ENCODE results near the gene OCIAD1. TPM values are rescaled to one million over a fixed set of nuclear protein-coding genes. Genes with fewer than 3 reads are reported as not detected.

The OCIAD1 gene
- total and polyA plus RNA-seq, 10 of the 15 experiments (the other 5 are each of a cell fraction or from before 2014, with no cell fraction given) = 89.1 to 196 (median 136) TPM

- FAIRE-seq (no peak), ATAC-seq (no peak), DNase-seq (ENCODE audit: low read depth, low spot score) (no peak)
- Histone ChIP-seq H3K79me2 (ENCODE audit: control insufficient read depth, insufficient read depth, low read length) (no peaks in the 10 kb centered on the region), H3K27ac (ENCODE audit: control insufficient read depth, insufficient read depth) (no peak overlapping the region), H3K9me3 (replicated peaks; ENCODE audit: control insufficient read depth, insufficient read depth, low read length) (no peaks in the 10 kb centered on the region), H3K27me3 (replicated peaks in 1 of 2; ENCODE audit: control insufficient read depth in 2 of 2, insufficient read depth in 2 of 2, low read length in 1 of 2) (no peaks in the 10 kb centered on the region), H3K36me3 (ENCODE audit: control insufficient read depth in 2 of 2, insufficient read depth in 2 of 2, low read length in 1 of 2) (no peaks in the 10 kb centered on the region), H4K20me1 (ENCODE audit: control insufficient read depth, insufficient read depth) (no peaks in the 10 kb centered on the region), H3K9ac (ENCODE audit: control insufficient read depth, insufficient read depth, low read length) (no peak overlapping the region), H2AFZ (ENCODE audit: control insufficient read depth, low read depth, low read length) (no peak overlapping the region), H3K4me2 (ENCODE audit: control insufficient read depth, insufficient read depth) (no peak overlapping the region), H3K4me1 (ENCODE audit: control insufficient read depth, insufficient read depth, low read length) (no peaks in the 10 kb centered on the region), H3K4me3 (no peak overlapping the region)
- BruUV-seq (replicated peaks) = no TSS peak
- in situ Hi-C loops (cut with MboI) = no loop called here
- TF ChIP-seq CUX1 (IDR thresholded peaks at IDR 0.05; ENCODE audit: insufficient replicate concordance, low read depth, low read length) = no peak
- no peak for TF ChIP-seq EED (IDR thresholded peaks at IDR 0.05; ENCODE audit: low read depth)
- TF ChIP-seq RELA (IDR thresholded peaks at IDR 0.05; ENCODE audit: borderline replicate concordance, partially characterized antibody) = no peak
- TF ChIP-seq RAD21 (IDR thresholded peaks at IDR 0.05; ENCODE audit: insufficient read depth, low read depth, low read length) = no peak
- TF ChIP-seq SUPT20H (IDR thresholded peaks at IDR 0.05; ENCODE audit: borderline replicate concordance, control insufficient read depth, low read depth, low read length) = no peak
- no peak for TF ChIP-seq NFYB (IDR thresholded peaks at IDR 0.05; ENCODE audit: insufficient read depth, low read depth, low read length)
- TF ChIP-seq BCL11A (IDR thresholded peaks at IDR 0.05; ENCODE audit: low read depth, low read length) = no peak
- TF ChIP-seq E2F8 (IDR thresholded peaks at IDR 0.05; ENCODE audit: low read depth, partially characterized antibody) = no peak
- no peak for TF ChIP-seq POLR2AphosphoS2 (IDR thresholded peaks at IDR 0.05; ENCODE audit: low read depth, low read length)
- no peak for TF ChIP-seq SPI1 (IDR thresholded peaks at IDR 0.05; ENCODE audit: borderline replicate concordance, insufficient read depth, low read depth, low read length)
- TF ChIP-seq IKZF2 (IDR thresholded peaks at IDR 0.05) = no peak
- intact Hi-C loops (cut with micrococcal nuclease; ENCODE audit: unreplicated experiment) = loop anchor here (5.0 kb wide), 1 partner anchor 82 kb away; no protein-coding TSS in a partner anchor
- ChIA-PET RAD21 (ENCODE audit: unreplicated experiment) (no interaction called here), CTCF (interaction anchor here (1.6 kb wide), 1 partner anchor 64 kb away, joined by 4 read pairs; no protein-coding TSS in a partner anchor), POLR2A (no interaction called here), SMC1A (ENCODE audit: uncharacterized antibody, unreplicated experiment) (no interaction called here)
- WGBS (ENCODE audit: insufficient coverage, insufficient replicate concordance, low lambda C conversion rate, missing lambda C conversion rate) = 69% methylated on average over 9 of the region's 9 CpGs
Observed at GRCh38 chr4:48879561-48880442, 48.9 kb downstream of the OCIAD1 start.

Data from GM12878 (cell line).